ENCODE results near the gene TCF4. TPM values are rescaled to one million over a fixed set of nuclear protein-coding genes. Genes with fewer than 3 reads are reported as not detected.

The TCF4 gene
- total RNA-seq, 1 experiment from 2014 or later = 104 TPM

DNA sequence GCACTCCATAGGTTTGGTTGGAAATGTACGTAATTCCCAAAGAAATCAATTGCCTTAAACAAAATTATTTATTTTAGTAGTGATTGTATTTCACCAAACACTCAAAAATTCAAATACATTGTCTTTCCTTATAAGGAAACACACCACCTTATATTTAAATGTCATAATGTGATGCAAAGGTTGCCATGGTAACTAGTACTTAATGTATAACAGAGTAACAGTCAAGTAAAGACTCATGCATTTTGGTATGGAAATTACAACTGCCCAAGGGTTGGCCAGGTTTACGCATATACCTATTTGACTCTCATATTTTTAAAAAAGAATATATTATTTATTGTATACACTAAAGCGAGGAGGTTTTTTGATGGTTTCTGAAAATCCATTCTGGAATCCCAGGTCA is 231.2 kb downstream of the TCF4 start:
- Mint-ChIP-seq H3K9me3 (no peaks in the 10 kb centered on the region), H3K36me3 (no peaks in the 10 kb centered on the region), H3K27me3 (ENCODE audit: low read depth) (peaks cover 30% of the 10 kb centered on the region), H3K4me1 (peaks cover 70% of the 10 kb centered on the region), H3K27ac (no peak overlapping the region), H3K4me3 (no peak overlapping the region)
- POLR2A ChIA-PET = interaction anchor here (0.7 kb wide), 1 partner anchor 35 kb away, joined by 3 read pairs; no protein-coding TSS in a partner anchor
- ATAC-seq (no peak), DNase-seq (ENCODE audit: low spot score) (no peak)
- TF ChIP-seq OVOL2 (CRISPR knock-in tag; IDR thresholded peaks at IDR 0.05; ENCODE audit: borderline replicate concordance) (no peak), MYBL2 (CRISPR knock-in tag; IDR thresholded peaks at IDR 0.05) (no peak), ZNF121 (CRISPR knock-in tag; IDR thresholded peaks at IDR 0.05) (no peak), GRHL2 (CRISPR knock-in tag; IDR thresholded peaks at IDR 0.05; ENCODE audit: insufficient replicate concordance, severe bottlenecking) (no peak), ESRRA (CRISPR knock-in tag; IDR thresholded peaks at IDR 0.05; ENCODE audit: borderline replicate concordance) (no peak), CTCF (IDR thresholded peaks at IDR 0.05) (no peak), ZNF423 (CRISPR knock-in tag; IDR thresholded peaks at IDR 0.05) (no peak), SOX15 (CRISPR knock-in tag; IDR thresholded peaks at IDR 0.05) (no peak), TP53 (CRISPR knock-in tag; IDR thresholded peaks at IDR 0.05) (no peak), ZNF416 (CRISPR knock-in tag; IDR thresholded peaks at IDR 0.05) (no peak), GABPB1 (CRISPR knock-in tag; IDR thresholded peaks at IDR 0.05) (no peak), NFATC4 (CRISPR knock-in tag; IDR thresholded peaks at IDR 0.05) (no peak)
- TF ChIP-seq, protein P1, sequence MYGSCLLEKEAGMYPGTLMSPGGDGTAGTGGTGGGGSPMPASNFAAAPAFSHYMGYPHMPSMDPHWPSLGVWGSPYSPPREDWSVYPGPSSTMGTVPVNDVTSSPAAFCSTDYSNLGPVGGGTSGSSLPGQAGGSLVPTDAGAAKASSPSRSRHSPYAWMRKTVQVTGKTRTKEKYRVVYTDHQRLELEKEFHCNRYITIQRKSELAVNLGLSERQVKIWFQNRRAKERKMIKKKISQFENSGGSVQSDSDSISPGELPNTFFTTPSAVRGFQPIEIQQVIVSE (CRISPR knock-in tag; IDR thresholded peaks at IDR 0.05; ENCODE audit: borderline replicate concordance) = no peak
- TF ChIP-seq, protein P2, sequence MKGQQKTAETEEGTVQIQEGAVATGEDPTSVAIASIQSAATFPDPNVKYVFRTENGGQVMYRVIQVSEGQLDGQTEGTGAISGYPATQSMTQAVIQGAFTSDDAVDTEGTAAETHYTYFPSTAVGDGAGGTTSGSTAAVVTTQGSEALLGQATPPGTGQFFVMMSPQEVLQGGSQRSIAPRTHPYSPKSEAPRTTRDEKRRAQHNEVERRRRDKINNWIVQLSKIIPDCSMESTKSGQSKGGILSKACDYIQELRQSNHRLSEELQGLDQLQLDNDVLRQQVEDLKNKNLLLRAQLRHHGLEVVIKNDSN (CRISPR knock-in tag; IDR thresholded peaks at IDR 0.05) = no peak
- TF ChIP-seq, protein P3, sequence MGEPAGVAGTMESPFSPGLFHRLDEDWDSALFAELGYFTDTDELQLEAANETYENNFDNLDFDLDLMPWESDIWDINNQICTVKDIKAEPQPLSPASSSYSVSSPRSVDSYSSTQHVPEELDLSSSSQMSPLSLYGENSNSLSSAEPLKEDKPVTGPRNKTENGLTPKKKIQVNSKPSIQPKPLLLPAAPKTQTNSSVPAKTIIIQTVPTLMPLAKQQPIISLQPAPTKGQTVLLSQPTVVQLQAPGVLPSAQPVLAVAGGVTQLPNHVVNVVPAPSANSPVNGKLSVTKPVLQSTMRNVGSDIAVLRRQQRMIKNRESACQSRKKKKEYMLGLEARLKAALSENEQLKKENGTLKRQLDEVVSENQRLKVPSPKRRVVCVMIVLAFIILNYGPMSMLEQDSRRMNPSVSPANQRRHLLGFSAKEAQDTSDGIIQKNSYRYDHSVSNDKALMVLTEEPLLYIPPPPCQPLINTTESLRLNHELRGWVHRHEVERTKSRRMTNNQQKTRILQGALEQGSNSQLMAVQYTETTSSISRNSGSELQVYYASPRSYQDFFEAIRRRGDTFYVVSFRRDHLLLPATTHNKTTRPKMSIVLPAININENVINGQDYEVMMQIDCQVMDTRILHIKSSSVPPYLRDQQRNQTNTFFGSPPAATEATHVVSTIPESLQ (CRISPR knock-in tag; IDR thresholded peaks at IDR 0.05) = no peak
- TF ChIP-seq, protein P4, sequence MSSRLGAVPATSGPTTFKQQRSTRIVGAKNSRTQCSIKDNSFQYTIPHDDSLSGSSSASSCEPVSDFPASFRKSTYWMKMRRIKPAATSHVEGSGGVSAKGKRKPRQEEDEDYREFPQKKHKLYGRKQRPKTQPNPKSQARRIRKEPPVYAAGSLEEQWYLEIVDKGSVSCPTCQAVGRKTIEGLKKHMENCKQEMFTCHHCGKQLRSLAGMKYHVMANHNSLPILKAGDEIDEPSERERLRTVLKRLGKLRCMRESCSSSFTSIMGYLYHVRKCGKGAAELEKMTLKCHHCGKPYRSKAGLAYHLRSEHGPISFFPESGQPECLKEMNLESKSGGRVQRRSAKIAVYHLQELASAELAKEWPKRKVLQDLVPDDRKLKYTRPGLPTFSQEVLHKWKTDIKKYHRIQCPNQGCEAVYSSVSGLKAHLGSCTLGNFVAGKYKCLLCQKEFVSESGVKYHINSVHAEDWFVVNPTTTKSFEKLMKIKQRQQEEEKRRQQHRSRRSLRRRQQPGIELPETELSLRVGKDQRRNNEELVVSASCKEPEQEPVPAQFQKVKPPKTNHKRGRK (CRISPR knock-in tag; IDR thresholded peaks at IDR 0.05; ENCODE audit: borderline replicate concordance) = no peak
- CTCF ChIA-PET = interaction anchor here (1.3 kb wide), 1 partner anchor 28 kb away, joined by 4 read pairs; no protein-coding TSS in a partner anchor

DNA sequence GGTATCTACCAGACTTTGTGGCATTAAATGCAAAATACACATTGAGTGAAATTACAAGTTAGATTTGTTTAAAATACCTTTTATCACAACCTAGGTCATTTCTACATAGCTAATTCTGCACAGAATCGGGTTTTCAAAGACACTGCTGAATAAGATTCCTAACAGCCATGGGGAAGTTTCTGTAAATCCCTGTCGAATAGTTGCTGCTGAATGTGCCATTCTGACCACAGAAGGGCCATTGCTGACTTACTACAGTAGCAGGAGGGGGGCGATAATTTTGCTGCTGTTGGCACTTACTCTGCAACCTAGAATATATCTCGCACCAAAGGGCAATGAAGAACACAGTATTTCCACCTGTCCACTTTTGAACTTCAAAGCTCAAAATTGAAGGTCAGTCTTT is 232.8 kb downstream of the TCF4 start:
- POLR2A ChIA-PET = interaction anchor here (0.5 kb wide), 1 partner anchor 57 kb away, joined by 3 read pairs; no protein-coding TSS in a partner anchor
- H3K4me1 Mint-ChIP-seq = peaks cover 72% of the 10 kb centered on the region
- TF ChIP-seq KAT7 (CRISPR knock-in tag; IDR thresholded peaks at IDR 0.05; ENCODE audit: borderline replicate concordance) (no peak), MXD4 (CRISPR knock-in tag; IDR thresholded peaks at IDR 0.05; ENCODE audit: borderline replicate concordance) (no peak), IRF2 (CRISPR knock-in tag; IDR thresholded peaks at IDR 0.05; ENCODE audit: borderline replicate concordance, low read depth) (no peak)
- TF ChIP-seq, protein P5, sequence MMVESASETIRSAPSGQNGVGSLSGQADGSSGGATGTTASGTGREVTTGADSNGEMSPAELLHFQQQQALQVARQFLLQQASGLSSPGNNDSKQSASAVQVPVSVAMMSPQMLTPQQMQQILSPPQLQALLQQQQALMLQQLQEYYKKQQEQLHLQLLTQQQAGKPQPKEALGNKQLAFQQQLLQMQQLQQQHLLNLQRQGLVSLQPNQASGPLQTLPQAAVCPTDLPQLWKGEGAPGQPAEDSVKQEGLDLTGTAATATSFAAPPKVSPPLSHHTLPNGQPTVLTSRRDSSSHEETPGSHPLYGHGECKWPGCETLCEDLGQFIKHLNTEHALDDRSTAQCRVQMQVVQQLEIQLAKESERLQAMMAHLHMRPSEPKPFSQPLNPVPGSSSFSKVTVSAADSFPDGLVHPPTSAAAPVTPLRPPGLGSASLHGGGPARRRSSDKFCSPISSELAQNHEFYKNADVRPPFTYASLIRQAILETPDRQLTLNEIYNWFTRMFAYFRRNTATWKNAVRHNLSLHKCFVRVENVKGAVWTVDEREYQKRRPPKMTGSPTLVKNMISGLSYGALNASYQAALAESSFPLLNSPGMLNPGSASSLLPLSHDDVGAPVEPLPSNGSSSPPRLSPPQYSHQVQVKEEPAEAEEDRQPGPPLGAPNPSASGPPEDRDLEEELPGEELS (CRISPR knock-in tag; IDR thresholded peaks at IDR 0.05) = no peak
- TF ChIP-seq, protein P6, sequence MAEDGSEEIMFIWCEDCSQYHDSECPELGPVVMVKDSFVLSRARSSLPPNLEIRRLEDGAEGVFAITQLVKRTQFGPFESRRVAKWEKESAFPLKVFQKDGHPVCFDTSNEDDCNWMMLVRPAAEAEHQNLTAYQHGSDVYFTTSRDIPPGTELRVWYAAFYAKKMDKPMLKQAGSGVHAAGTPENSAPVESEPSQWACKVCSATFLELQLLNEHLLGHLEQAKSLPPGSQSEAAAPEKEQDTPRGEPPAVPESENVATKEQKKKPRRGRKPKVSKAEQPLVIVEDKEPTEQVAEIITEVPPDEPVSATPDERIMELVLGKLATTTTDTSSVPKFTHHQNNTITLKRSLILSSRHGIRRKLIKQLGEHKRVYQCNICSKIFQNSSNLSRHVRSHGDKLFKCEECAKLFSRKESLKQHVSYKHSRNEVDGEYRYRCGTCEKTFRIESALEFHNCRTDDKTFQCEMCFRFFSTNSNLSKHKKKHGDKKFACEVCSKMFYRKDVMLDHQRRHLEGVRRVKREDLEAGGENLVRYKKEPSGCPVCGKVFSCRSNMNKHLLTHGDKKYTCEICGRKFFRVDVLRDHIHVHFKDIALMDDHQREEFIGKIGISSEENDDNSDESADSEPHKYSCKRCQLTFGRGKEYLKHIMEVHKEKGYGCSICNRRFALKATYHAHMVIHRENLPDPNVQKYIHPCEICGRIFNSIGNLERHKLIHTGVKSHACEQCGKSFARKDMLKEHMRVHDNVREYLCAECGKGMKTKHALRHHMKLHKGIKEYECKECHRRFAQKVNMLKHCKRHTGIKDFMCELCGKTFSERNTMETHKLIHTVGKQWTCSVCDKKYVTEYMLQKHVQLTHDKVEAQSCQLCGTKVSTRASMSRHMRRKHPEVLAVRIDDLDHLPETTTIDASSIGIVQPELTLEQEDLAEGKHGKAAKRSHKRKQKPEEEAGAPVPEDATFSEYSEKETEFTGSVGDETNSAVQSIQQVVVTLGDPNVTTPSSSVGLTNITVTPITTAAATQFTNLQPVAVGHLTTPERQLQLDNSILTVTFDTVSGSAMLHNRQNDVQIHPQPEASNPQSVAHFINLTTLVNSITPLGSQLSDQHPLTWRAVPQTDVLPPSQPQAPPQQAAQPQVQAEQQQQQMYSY (CRISPR knock-in tag; IDR thresholded peaks at IDR 0.05) = no peak

More for the DNA sequence above, 232.8 kb downstream of the TCF4 start:
- Mint-ChIP-seq H3K27me3 (ENCODE audit: low read depth) (peaks cover 33% of the 10 kb centered on the region), H3K36me3 (no peaks in the 10 kb centered on the region), H3K4me3 (no peak overlapping the region), H3K27ac (no peak overlapping the region), H3K9me3 (no peaks in the 10 kb centered on the region)
- CTCF ChIA-PET = interaction anchor here (1.3 kb wide), 1 partner anchor 29 kb away, joined by 4 read pairs; no protein-coding TSS in a partner anchor
- no peak for DNase-seq (ENCODE audit: low spot score)
- ATAC-seq = no peak

Measured in WTC11 (cell line).